Keratinocyte (primary cell): ENCODE results near the gene DDX54.

ENCODE experiments used
- EZH2 ChIP-seq: IDR thresholded peaks from one replicate; pipeline ENCODE4 v1.6.1; 2012; ENCODE audit warnings: inconsistent platforms, mild to moderate bottlenecking, low read length, moderate library complexity
- TF ChIP-seq, protein P1 (sequence below), 3 experiments: IDR thresholded peaks in 1 of 3; conservative IDR thresholded peaks in 1 of 3; optimal IDR thresholded peaks in 1 of 3; 2 replicates in 2 of 3; 3 replicates in 1 of 3; pipeline versions ENCODE3 to v1.5.1; 2011; ENCODE audit warnings: low read length in 3 of 3, mild to moderate bottlenecking in 3 of 3, moderate library complexity in 2 of 3, control low read depth in 1 of 3, inconsistent platforms in 1 of 3; ENCODE audit not compliant: insufficient read depth in 2 of 3; ENCODE audit errors: extremely low read depth in 1 of 3

DNA sequence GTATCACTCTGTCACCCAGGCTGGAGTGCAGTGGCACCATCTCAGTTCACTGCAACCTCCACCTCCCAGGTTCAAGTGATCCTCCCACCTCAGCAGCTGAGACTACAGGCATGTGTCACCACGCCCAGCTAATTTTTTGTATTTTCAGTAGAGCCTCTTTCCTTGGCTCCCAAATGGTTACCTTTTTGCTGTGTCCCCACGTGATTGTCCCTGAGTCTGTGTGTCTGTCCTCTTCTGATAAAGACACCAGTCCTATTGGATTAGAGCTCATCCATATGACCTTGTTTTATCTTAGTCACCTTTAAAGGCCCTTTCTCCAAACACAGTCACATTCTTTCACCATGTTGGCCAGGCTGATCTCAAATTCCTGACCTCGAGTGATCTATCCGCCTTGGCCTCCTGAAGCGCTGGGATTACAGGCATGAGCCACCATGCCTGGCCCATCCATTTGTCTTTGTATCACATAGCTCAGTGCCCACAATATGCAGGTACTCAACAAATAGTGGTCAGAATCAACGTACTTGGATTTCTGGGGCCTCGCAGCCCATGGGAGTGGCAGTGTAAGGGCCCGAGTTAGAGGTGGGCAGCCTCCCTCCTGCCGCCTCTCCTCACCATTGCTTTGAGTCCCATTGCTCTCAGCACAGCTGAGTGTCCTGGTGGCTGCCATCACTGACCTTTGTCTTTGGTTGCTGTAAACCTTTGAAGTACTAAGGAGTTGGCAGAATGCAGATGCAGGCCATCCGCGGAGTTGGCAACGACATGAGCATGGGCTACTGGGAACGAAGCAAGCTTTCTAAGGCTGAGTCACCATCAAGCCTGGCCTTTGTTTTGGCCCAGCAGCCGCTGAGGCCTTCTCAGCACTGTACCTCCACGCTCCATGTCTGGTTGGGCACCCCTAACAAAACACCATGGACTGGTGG lies 45.3 kb upstream of the DDX54 start:
- TF ChIP-seq, protein P1, sequence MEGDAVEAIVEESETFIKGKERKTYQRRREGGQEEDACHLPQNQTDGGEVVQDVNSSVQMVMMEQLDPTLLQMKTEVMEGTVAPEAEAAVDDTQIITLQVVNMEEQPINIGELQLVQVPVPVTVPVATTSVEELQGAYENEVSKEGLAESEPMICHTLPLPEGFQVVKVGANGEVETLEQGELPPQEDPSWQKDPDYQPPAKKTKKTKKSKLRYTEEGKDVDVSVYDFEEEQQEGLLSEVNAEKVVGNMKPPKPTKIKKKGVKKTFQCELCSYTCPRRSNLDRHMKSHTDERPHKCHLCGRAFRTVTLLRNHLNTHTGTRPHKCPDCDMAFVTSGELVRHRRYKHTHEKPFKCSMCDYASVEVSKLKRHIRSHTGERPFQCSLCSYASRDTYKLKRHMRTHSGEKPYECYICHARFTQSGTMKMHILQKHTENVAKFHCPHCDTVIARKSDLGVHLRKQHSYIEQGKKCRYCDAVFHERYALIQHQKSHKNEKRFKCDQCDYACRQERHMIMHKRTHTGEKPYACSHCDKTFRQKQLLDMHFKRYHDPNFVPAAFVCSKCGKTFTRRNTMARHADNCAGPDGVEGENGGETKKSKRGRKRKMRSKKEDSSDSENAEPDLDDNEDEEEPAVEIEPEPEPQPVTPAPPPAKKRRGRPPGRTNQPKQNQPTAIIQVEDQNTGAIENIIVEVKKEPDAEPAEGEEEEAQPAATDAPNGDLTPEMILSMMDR (optimal IDR thresholded peaks at IDR 0.05 in 1 of 3, IDR thresholded peaks at IDR 0.05 in 1 of 3, conservative IDR thresholded peaks at IDR 0.05 in 1 of 3; ENCODE audit: extremely low read depth in 1 of 3, insufficient read depth in 2 of 3, low read length in 3 of 3) = no peak
- TF ChIP-seq EZH2 = no peak
